NT2/D1 (cell line): ENCODE measurements around the gene GPR27.

Source experiments
- DNase-seq: peaks from one replicate; pipeline ENCODE4 v3.0.0-alpha.2; 2011; ENCODE audit warnings: low read depth, low spot score
- H3K27me3 ChIP-seq: 2 replicates; pipeline ENCODE4 v1.6.0; 2011; ENCODE audit warnings: mild to moderate bottlenecking; ENCODE audit not compliant: insufficient read length, insufficient read depth
- H3K36me3 ChIP-seq: 2 replicates; pipeline ENCODE4 v1.6.1; 2011; ENCODE audit warnings: mild to moderate bottlenecking, low read length, mixed read lengths; ENCODE audit not compliant: insufficient read depth, insufficient read length
- H3K4me1 ChIP-seq: 2 replicates; pipeline ENCODE4 v1.5.1; 2011; ENCODE audit not compliant: insufficient read depth, insufficient read length
- H3K4me3 ChIP-seq: 2 replicates; pipeline ENCODE4 v1.5.1; 2011; ENCODE audit warnings: low read depth; ENCODE audit not compliant: insufficient read length
- H3K9ac ChIP-seq: 2 replicates; pipeline ENCODE4 v1.6.0; 2011; ENCODE audit warnings: low read depth; ENCODE audit not compliant: insufficient read length
- H3K9me3 ChIP-seq: 2 replicates; pipeline ENCODE4 v1.5.1; 2011; ENCODE audit warnings: mild to moderate bottlenecking, low read length; ENCODE audit not compliant: insufficient read depth
- SUZ12 ChIP-seq: IDR thresholded peaks from 2 replicates; pipeline ENCODE4 v1.6.1; 2011; ENCODE audit not compliant: insufficient read length, insufficient read depth; ENCODE audit errors: extremely low read depth
- YY1 ChIP-seq: IDR thresholded peaks from 2 replicates; pipeline ENCODE4 v1.6.1; 2011; ENCODE audit not compliant: insufficient read length, insufficient read depth
- ZNF274 ChIP-seq: IDR thresholded peaks from 2 replicates; pipeline ENCODE4 v1.6.1; 2011; ENCODE audit warnings: mild to moderate bottlenecking, low read depth, low read length

The GPR27 gene

DNA sequence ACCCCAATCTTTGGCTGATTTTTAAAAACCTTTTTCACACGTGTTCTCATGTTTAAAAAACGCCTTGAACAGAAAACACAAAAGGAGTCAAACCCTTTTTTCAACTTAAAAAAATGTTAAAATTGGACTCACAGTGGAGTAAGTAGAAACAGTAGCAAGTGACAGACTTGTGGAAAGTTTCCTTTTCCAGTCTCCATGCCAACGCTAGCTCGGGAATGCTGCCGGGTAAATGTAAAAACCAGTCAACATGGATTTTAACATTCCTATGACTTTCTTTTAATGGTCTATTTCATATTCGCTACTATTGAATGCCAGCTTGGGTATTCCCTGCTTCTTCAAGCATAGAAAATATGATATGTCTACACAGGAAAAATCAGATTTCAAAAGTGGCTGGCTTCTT is 32.9 kb downstream of the GPR27 start:
- no peak overlapping the region for H3K4me3 ChIP-seq
- TF ChIP-seq SUZ12 (no peak), ZNF274 (no peak), YY1 (no peak)
- H3K27me3 ChIP-seq, result peaks cover 68% of the 10 kb centered on the region
- DNase-seq, result no peak
- H3K9ac ChIP-seq, result no peak overlapping the region
- peaks cover 4% of the 10 kb centered on the region for H3K4me1 ChIP-seq
- H3K9me3 ChIP-seq, result no peaks in the 10 kb centered on the region
- H3K36me3 ChIP-seq, result no peaks in the 10 kb centered on the region

DNA sequence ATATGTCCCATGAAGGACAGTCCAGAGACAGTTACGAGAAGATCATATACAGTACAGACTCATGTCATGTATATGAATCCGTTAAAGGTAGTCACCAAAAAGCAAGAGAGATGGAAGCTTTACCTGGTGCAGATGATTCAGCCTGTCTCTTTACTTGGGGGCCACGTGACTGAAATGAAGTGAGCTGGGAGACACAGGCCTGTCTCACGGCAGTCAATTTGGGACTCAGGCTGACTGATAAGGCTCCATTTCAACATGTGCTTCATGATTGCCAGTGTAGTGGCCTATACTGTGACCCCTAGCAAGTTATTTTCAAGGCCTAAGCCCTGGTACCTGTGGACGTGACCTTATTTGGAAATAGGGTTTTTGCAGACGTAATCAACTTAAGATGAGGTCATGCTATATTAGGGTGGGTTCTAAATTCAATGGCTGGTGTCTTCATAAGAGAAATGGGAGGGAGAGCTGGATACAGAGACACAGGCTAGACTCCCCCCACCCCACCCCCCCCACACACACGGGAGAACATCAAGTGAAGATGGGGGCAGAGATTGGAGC is 34.3 kb downstream of the GPR27 start:
- Histone ChIP-seq H3K27me3 (peaks cover 54% of the 10 kb centered on the region), H3K36me3 (no peaks in the 10 kb centered on the region), H3K4me3 (no peak overlapping the region), H3K9ac (no peak overlapping the region), H3K9me3 (no peaks in the 10 kb centered on the region), H3K4me1 (peaks cover 4% of the 10 kb centered on the region)
- no peak for DNase-seq
- TF ChIP-seq ZNF274 (no peak), SUZ12 (no peak), YY1 (no peak)

DNA sequence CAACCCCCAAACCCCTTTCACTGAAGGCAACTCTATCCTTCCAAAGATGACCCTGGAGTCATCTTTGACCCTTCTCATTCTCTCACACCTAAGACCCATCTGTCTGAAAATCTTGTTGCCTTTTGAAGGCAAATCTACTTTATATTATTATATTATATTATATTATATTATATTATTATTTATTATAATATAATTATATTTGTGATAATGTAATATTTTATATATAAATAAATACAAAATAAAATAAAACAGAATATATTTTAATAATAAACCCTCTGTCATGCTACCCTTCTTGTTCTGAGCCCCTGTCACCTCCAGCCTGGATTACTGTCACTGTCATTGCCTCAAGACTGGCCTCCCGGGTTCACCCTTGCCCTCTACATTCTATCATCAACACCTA is 36.3 kb downstream of the GPR27 start:
- no peak for DNase-seq
- peaks cover 4% of the 10 kb centered on the region for H3K4me1 ChIP-seq
- H3K4me3 ChIP-seq, result no peak overlapping the region
- TF ChIP-seq ZNF274 (no peak), YY1 (no peak), SUZ12 (no peak)
- no peaks in the 10 kb centered on the region for H3K36me3 ChIP-seq
- H3K27me3 ChIP-seq, result peaks cover 35% of the 10 kb centered on the region
- no peak overlapping the region for H3K9ac ChIP-seq
- H3K9me3 ChIP-seq, result no peaks in the 10 kb centered on the region

DNA sequence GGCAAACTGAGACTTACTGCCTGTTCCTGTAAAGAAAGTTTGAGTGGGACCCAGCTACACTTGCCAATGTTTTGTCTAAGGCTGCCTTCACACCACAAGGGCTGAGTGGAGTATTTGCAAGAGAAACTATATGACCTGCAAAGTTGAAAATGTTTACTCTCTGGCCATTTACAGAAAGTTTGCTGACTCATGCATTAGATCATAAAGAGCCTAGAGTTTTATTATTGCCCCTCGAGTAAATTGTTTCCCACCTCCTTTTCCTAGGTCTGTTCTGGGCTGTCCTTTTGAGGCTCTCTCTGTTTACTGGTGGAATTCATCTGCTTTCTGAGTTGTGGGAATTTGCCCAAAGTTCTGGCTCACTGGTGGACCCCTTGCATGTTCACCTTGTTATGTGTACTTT is 38.0 kb downstream of the GPR27 start:
- Histone ChIP-seq H3K4me1 (no peaks in the 10 kb centered on the region), H3K4me3 (no peak overlapping the region), H3K9me3 (no peaks in the 10 kb centered on the region), H3K27me3 (peaks cover 20% of the 10 kb centered on the region), H3K9ac (no peak overlapping the region), H3K36me3 (no peaks in the 10 kb centered on the region)
- no peak for TF ChIP-seq ZNF274
- no peak for TF ChIP-seq SUZ12
- no peak for TF ChIP-seq YY1
- no peak for DNase-seq

DNA sequence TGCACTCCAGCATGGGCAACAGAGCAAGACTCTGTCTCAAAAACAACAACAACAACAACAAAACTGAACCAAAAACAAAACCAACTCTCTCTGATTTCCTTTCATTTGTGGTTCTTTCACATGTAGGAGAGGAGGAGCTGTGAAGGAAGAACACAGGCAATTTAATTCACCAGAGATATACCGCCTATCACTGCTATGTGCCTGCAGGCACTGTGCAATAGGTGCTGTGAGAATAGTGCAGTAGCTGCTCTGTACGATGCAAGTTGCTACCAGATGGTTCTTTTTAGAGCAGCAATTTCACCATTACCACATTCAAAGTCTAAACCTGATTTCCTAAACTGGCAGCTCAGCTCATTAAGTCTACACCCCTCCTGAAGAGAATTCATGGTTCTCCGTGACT is 42.6 kb downstream of the GPR27 start:
- Histone ChIP-seq H3K27me3 (peaks cover 3% of the 10 kb centered on the region), H3K9ac (no peak overlapping the region), H3K9me3 (no peaks in the 10 kb centered on the region), H3K4me1 (peaks cover 4% of the 10 kb centered on the region), H3K36me3 (no peaks in the 10 kb centered on the region), H3K4me3 (no peak overlapping the region)
- no peak for DNase-seq
- TF ChIP-seq YY1, result no peak
- TF ChIP-seq ZNF274, result no peak
- TF ChIP-seq SUZ12, result no peak

DNA sequence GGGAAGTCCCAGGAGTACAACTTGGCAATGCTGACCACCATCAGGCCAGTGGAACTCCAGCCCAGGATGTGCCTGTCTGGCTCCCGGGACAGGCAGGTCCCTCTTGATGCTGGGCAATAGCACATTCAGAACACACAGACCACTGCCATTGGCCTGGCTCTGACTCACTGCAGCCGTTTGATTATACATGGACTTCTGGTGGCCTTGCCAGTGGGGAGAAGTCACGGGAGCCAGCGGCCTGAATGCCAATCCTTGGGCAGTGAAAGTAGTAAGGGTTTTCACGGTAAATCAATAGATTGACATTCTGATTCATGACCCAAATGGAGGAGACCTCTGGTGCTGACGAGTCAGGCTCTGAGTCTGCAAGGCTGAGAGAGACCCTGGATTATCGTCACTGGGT is 43.8 kb downstream of the GPR27 start:
- H3K9me3 ChIP-seq, result no peaks in the 10 kb centered on the region
- no peak overlapping the region for H3K4me3 ChIP-seq
- TF ChIP-seq YY1 (no peak), ZNF274 (no peak), SUZ12 (no peak)
- no peak overlapping the region for H3K9ac ChIP-seq
- H3K4me1 ChIP-seq, result peaks cover 4% of the 10 kb centered on the region
- H3K27me3 ChIP-seq, result peaks cover 3% of the 10 kb centered on the region
- H3K36me3 ChIP-seq, result no peaks in the 10 kb centered on the region
- DNase-seq, result no peak

DNA sequence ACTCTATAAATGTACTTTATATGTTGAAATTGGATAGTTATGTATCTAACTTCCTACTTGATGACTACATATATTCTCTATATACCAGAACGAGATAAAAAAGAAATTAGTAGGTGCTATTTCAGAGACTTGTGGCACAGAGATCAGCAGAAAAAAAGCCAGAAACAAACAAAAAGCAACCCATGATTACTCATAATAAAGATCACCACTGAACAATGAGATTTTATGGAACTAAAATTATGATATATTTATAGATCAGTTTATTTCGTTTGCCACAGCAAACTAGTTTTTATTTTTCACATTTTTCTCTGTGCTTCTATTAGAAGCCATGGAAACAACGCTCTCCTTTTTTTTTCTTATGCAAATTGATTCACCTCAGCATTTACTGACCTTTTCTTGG is 46.4 kb downstream of the GPR27 start:
- TF ChIP-seq YY1, result no peak
- TF ChIP-seq SUZ12, result no peak
- no peak for TF ChIP-seq ZNF274
- Histone ChIP-seq H3K27me3 (peaks cover 1% of the 10 kb centered on the region), H3K4me1 (peaks cover 4% of the 10 kb centered on the region), H3K9ac (no peak overlapping the region), H3K9me3 (no peaks in the 10 kb centered on the region), H3K4me3 (no peak overlapping the region), H3K36me3 (no peaks in the 10 kb centered on the region)
- no peak for DNase-seq
